ENCODE results near the gene EME2. TPM values are rescaled to one million over a fixed set of nuclear protein-coding genes. Genes with fewer than 3 reads are reported as not detected.

Gene EME2
- total and polyA plus RNA-seq, 8 donors: 7.0 to 25.3 (median 9.3) TPM

DNA sequence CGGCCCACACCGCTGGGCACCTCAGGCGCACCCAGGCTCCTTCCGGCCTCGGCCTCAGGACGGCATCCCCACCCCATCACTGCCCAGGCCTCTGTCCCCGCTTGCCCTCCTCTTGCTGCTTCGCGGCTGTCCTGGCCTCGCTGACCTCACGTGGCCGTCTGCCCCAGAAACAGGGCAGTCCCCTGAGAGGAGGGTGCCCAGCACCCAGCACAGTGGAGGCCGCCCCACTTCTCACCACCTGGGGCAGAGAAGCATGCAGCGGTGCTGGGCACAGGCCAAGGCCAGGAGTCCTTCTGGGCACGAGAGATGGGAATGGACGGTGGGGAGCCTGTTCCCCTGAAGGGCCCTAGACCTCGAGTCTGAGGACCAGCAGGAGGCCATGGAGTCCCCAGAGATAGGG, 45.1 kb downstream of the EME2 start:
- Histone ChIP-seq H3K27ac (no peak overlapping the region), H3K27me3 (no peaks in the 10 kb centered on the region), H3K4me1 (peaks cover 0 to 4% of the 10 kb centered on the region in 2 donors), H3K4me3 (no peak overlapping the region), H3K9me3 (no peaks in the 10 kb centered on the region), H3K36me3 (peaks cover 0 to 92% of the 10 kb centered on the region in 2 donors)
- TF ChIP-seq, protein P1, sequence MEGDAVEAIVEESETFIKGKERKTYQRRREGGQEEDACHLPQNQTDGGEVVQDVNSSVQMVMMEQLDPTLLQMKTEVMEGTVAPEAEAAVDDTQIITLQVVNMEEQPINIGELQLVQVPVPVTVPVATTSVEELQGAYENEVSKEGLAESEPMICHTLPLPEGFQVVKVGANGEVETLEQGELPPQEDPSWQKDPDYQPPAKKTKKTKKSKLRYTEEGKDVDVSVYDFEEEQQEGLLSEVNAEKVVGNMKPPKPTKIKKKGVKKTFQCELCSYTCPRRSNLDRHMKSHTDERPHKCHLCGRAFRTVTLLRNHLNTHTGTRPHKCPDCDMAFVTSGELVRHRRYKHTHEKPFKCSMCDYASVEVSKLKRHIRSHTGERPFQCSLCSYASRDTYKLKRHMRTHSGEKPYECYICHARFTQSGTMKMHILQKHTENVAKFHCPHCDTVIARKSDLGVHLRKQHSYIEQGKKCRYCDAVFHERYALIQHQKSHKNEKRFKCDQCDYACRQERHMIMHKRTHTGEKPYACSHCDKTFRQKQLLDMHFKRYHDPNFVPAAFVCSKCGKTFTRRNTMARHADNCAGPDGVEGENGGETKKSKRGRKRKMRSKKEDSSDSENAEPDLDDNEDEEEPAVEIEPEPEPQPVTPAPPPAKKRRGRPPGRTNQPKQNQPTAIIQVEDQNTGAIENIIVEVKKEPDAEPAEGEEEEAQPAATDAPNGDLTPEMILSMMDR (IDR thresholded peaks at IDR 0.05): no peak
- DNase-seq: no peak
- no peak for ATAC-seq
- intact Hi-C loops (cut with DNase I): no loop called here

DNA sequence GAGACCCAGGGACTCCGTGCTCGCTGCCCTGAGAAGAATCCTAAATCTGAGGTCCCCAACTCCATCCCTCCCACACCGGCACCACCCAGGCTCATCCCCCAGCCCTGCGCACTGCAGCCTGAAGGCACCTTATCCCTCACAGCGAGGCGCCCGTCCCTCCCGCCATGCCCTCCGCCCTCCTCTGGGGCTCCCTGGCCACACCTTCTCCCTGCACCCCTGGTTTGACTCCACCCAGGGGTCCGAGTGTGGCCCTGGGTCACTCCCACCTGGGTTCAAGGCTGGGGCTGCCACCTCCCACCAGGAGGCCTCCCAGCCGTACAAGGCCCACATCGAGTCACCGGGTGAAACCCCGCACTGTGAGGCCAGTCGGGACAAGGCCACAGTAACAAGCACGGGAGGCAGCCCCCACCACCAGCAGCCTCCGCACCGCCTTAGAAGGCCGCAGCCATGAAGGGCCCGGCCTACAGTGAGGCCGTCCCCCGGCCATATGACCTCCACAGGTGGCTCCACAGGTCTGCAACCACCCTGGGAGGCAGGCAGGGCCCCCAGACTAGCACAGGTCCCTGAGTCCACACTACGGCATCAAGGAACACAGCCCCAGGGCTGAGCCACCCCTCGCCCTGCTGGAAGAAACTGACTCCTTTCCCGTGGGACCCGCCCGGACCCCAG, 45.7 kb downstream of the EME2 start:
- intact Hi-C loops (cut with DNase I): no loop called here
- TF ChIP-seq, protein P1 (IDR thresholded peaks at IDR 0.05): no peak
- Histone ChIP-seq H3K27ac (no peak overlapping the region), H3K4me3 (no peak overlapping the region), H3K36me3 (peaks cover 0 to 89% of the 10 kb centered on the region in 2 donors), H3K9me3 (no peaks in the 10 kb centered on the region), H3K27me3 (no peaks in the 10 kb centered on the region), H3K4me1 (no peaks in the 10 kb centered on the region)
- ATAC-seq (no peak), DNase-seq (no peak)

DNA sequence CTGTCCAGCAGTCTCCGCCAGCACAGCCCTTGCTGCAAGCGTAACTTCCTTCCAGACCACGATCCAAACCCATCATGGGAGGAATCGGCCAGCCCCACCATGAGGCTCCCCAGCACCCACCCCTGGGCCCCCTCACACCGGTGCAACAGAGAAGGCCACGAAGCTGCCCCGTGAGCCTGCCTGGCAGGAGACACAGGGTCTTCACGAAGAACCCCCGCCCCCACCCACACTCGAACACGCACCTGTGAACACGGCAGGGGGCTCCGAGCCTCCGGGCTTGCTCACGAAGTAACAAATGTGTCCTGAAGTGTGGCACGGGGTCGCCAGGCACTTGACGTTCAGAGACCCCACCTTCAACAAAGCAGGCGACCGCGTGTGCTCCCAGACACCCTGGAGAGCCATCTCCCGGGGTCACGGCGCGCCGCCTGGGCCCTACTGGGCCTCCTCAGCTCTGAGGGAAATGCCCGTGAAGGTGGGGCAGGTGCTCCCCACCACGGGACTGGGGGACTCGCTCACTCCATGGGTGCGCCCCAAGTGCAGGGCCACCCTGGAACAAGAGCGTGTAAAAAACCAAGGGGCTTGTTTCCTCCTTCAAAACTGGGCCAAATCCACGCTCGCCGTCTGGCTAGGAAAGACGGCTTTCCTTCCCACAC, 46.4 kb downstream of the EME2 start:
- Histone ChIP-seq H3K4me3 (no peak overlapping the region), H3K27me3 (no peaks in the 10 kb centered on the region), H3K4me1 (no peaks in the 10 kb centered on the region), H3K36me3 (peaks cover 0 to 83% of the 10 kb centered on the region in 2 donors), H3K27ac (no peak overlapping the region), H3K9me3 (no peaks in the 10 kb centered on the region)
- intact Hi-C loops (cut with DNase I): no loop called here
- no peak for ATAC-seq
- TF ChIP-seq, protein P1 (IDR thresholded peaks at IDR 0.05): no peak
- no peak for DNase-seq

DNA sequence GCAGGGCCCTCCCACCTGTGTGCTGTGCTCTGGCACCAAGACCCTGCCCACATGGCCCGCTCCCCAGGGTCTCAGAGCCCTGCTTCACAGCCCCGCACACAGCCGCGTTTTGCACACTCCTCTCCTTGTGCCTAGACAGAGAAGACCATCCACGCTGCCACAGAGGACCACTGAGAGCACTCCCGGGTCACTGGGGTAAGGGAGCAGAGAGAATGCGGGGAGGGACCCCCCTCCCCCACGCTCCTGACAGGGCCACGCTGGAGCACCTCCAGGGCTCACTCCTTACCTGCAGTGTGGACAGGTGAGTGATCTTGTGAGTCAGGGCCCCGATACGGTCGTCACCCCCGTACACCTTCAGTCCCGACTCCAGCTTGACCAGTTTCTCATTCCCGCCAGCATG, 47.0 kb downstream of the EME2 start:
- intact Hi-C loops (cut with DNase I): no loop called here
- TF ChIP-seq, protein P1 (IDR thresholded peaks at IDR 0.05): no peak
- DNase-seq: no peak
- Histone ChIP-seq H3K4me3 (no peak overlapping the region), H3K36me3 (peaks cover 0 to 79% of the 10 kb centered on the region in 2 donors), H3K4me1 (peaks cover 0 to 4% of the 10 kb centered on the region in 2 donors), H3K9me3 (no peaks in the 10 kb centered on the region), H3K27me3 (no peaks in the 10 kb centered on the region), H3K27ac (no peak overlapping the region)
- no peak for ATAC-seq

DNA sequence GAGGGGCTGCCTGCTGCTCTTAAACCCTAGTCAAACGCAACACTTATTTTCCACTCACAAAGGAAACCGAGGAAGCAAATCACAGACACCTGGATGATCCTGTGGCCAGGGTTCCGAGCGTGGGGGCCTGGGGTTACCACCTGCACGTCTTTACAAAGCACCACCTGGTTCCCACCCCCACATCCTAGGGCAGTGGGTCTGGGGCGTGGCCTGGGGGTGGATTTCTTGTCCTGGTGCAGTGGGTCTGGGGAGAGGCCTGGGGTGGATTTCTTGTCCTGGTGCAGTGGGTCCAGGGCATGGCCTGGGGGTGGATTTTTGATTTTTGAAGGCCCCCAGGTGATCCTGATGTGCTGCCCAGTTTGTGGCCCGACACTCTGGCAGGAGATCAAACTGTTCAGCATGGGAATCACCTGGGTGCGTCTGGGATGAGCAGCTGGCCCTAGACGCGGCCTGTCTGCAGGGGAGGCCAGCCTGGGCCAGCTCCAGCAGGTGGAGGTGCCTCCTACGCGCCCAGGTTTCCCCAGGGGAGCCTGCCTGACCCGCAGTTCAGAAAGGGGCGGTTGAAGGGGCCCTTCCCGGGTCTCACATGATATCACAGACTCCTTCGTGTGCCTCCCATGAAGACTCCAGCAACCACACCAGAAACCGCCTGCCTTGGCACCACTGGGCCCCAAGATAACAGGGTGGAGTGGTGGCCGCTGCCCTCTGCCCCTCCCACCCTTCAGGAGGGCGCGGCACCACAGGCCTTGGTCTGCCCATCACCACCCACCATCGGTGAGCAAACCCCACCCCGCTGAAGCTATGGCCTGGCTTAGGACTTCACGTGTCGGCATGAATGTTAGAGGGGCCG, 47.7 kb downstream of the EME2 start:
- no peak for ATAC-seq
- H3K27ac ChIP-seq: no peak overlapping the region
- H3K9me3 ChIP-seq: no peaks in the 10 kb centered on the region
- H3K4me1 ChIP-seq: peaks cover 0 to 11% of the 10 kb centered on the region in 2 donors
- no peak for DNase-seq
- H3K27me3 ChIP-seq: no peaks in the 10 kb centered on the region
- peaks cover 0 to 73% of the 10 kb centered on the region in 2 donors for H3K36me3 ChIP-seq
- no peak overlapping the region for H3K4me3 ChIP-seq
- TF ChIP-seq, protein P1 (IDR thresholded peaks at IDR 0.05): no peak
- intact Hi-C loops (cut with DNase I): no loop called here

Measured in left lung (tissue), 10 donors.